DLD1 (cell line): ENCODE measurements around the gene FTO.

Source experiments
- in situ Hi-C: cut with HindIII; loops from 2 replicates; pipeline ENCODE4 v1.10.0; 2017; ENCODE audit warnings: low sequenced_read_pairs

FTO gene

GRCh38 chr16:53752560-53752959 is 48.6 kb downstream of the FTO start:
- in situ Hi-C loops: no loop called here

GRCh38 chr16:53753431-53753830 is 49.5 kb downstream of the FTO start:
- in situ Hi-C loops: no loop called here

GRCh38 chr16:53755026-53755910 is 51.3 kb downstream of the FTO start:
- in situ Hi-C loops: no loop called here

- in situ Hi-C loops: no loop called here
Measured at GRCh38 chr16:53756275-53756996, 52.5 kb downstream of the FTO start.

GRCh38 chr16:53757971-53758609 is 54.1 kb downstream of the FTO start:
- in situ Hi-C loops: no loop called here

GRCh38 chr16:53761962-53762703 is 58.2 kb downstream of the FTO start:
- in situ Hi-C loops: no loop called here

GRCh38 chr16:53766304-53767016 is 62.5 kb downstream of the FTO start:
- in situ Hi-C loops: no loop called here

GRCh38 chr16:53768167-53768566 is 64.2 kb downstream of the FTO start:
- in situ Hi-C loops: no loop called here

GRCh38 chr16:53768593-53768992 is 64.6 kb downstream of the FTO start:
- in situ Hi-C loops: no loop called here

- in situ Hi-C loops: no loop called here
Measured at GRCh38 chr16:53769185-53769584, 65.2 kb downstream of the FTO start.

- in situ Hi-C loops: no loop called here
Measured at GRCh38 chr16:53769787-53770186, 65.8 kb downstream of the FTO start.

GRCh38 chr16:53770641-53771040 is 66.7 kb downstream of the FTO start:
- in situ Hi-C loops: no loop called here

- in situ Hi-C loops: no loop called here
Measured at GRCh38 chr16:53771655-53772497, 67.9 kb downstream of the FTO start.

- in situ Hi-C loops: no loop called here
Measured at GRCh38 chr16:53773150-53773846, 69.3 kb downstream of the FTO start.

GRCh38 chr16:53773881-53774280 is 69.9 kb downstream of the FTO start:
- in situ Hi-C loops: no loop called here

- in situ Hi-C loops: no loop called here
Measured at GRCh38 chr16:53775106-53775820, 71.3 kb downstream of the FTO start.

GRCh38 chr16:53775821-53776431 is 72.0 kb downstream of the FTO start:
- in situ Hi-C loops: no loop called here

GRCh38 chr16:53779186-53779585 is 75.2 kb downstream of the FTO start:
- in situ Hi-C loops: no loop called here
